LNCaP clone FGC (cell line): ENCODE measurements around the gene ELFN2.

ENCODE experiments used
- DNase-seq: peaks from one replicate; pipeline ENCODE4 v3.0.0-alpha.2; 2011; ENCODE audit warnings: low read depth
- H3K4me3 ChIP-seq: 2 replicates; pipeline ENCODE4 v1.5.1; 2011; ENCODE audit warnings: mild to moderate bottlenecking, low read depth, low read length, control low read depth
- TF ChIP-seq, protein P1 (sequence below): IDR thresholded peaks from 2 replicates; pipeline ENCODE4 v1.5.1; 2012; ENCODE audit warnings: mild to moderate bottlenecking; ENCODE audit not compliant: control insufficient read depth, insufficient read depth; ENCODE audit errors: extremely low read depth

The ELFN2 gene

DNA sequence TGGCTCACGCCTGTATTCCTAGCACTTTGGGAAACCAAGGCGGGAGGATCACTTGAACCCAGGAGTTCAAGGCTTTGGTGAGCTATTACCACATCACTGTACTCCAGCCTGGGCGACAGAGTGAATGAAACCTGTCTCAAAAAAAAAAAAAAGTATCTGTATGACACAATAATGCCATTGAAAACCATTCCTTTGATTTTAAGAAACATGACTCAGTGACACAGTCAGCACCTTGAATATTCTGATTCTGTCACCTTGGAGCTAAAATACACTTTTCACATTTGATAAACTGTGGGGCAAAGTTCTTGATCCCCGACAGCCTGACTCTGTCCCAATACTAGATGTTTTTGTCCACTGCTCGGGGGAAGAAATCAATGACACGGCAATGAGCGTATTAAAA lies 16.7 kb upstream of the ELFN2 start:
- H3K4me3 ChIP-seq: no peak overlapping the region
- DNase-seq: no peak
- TF ChIP-seq, protein P1, sequence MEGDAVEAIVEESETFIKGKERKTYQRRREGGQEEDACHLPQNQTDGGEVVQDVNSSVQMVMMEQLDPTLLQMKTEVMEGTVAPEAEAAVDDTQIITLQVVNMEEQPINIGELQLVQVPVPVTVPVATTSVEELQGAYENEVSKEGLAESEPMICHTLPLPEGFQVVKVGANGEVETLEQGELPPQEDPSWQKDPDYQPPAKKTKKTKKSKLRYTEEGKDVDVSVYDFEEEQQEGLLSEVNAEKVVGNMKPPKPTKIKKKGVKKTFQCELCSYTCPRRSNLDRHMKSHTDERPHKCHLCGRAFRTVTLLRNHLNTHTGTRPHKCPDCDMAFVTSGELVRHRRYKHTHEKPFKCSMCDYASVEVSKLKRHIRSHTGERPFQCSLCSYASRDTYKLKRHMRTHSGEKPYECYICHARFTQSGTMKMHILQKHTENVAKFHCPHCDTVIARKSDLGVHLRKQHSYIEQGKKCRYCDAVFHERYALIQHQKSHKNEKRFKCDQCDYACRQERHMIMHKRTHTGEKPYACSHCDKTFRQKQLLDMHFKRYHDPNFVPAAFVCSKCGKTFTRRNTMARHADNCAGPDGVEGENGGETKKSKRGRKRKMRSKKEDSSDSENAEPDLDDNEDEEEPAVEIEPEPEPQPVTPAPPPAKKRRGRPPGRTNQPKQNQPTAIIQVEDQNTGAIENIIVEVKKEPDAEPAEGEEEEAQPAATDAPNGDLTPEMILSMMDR: no peak

DNA sequence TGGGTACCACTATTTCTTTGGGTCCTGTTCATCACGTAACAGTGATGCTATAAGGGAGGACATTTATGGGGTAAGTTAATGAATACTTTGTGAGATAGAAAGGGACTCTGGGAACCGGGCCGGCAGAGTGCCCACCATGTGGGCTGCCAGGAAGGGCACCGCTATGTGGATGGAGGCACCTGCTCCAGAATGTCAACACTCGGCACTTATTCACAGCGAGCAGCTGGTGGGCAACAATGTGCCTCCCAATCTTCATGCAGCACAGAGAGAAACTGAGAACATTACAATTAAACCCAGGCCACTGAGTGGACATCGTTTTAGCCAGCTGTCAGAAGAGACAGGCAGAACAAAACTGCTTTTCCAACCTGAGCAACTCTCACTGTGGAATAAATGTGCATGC lies 15.8 kb upstream of the ELFN2 start:
- TF ChIP-seq, protein P1: no peak
- no peak overlapping the region for H3K4me3 ChIP-seq
- DNase-seq: no peak

DNA sequence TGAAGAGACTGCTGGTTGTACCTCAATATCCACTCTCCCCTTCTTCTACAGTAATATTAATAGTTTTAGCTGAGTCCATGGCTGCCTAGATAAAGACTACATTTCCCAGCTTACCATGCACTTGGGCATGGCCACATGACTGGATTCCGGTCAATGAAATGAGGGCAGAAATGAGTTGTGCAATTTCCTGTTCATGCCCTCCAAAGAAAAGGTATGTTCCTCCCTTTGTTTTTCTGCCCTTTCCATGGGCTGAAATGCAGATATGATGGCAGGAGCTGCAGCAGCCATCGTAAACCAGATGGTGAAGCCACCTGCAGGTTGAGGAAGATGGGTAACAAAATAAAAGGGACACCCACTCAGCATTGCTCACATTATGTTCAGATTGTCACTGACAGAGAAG lies 15.3 kb upstream of the ELFN2 start:
- no peak overlapping the region for H3K4me3 ChIP-seq
- DNase-seq: no peak
- TF ChIP-seq, protein P1: no peak

- TF ChIP-seq, protein P1: no peak
- no peak for DNase-seq
- H3K4me3 ChIP-seq: no peak overlapping the region
Measured at GRCh38 chr22:37442135-37442534, 14.9 kb upstream of the ELFN2 start.

- TF ChIP-seq, protein P1: no peak
- no peak for DNase-seq
- H3K4me3 ChIP-seq: no peak overlapping the region
Measured at GRCh38 chr22:37440875-37441274, 13.6 kb upstream of the ELFN2 start.

DNA sequence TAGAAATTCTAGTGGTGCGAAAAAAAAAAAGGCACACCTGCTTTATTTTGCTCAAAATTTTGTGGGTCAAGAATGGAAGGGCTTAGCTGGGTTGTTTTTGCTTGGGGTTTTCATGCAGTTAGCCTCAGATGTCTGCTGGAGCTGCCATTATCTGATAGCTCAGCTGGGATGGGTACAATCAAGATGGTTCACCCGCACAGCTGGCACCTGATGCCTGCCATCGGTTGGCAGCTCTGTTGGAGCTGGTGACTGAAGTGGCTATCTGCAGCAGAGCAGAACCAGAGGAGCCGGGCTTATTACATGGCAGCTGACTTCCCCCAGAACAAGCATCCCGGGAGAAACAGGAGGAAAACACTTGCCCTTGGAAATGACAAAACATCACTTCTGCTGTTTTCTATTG lies 12.1 kb upstream of the ELFN2 start:
- TF ChIP-seq, protein P1: no peak
- DNase-seq: no peak
- no peak overlapping the region for H3K4me3 ChIP-seq

DNA sequence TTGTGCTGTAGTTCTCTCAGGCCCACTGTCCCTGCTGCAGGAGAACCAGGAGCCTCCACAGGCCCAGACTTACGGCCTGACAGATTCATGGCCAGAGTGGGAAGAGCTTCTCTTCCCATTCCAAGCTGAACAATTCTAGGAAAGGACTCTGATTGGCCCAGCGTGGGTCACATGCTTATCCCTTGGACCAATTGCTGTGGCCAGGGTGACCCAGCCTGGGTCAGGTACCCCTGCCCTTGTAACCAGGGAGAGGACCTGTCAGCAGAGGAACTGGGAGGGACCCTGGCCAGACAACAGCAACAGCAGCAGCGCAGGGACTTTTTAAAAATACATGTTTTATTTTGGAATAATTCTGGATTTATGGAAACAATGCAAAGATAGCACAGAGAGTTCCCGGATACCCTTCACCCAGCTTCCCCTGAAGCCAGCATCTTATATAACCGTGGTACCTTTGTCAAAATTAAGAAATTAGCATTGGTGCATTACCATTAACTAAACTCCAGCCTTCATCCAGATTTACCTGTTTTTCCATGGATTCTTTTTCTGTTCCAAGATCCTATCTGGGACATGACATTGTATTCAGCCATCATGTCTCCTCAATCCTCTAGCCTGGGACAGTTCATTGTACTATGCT lies 8.8 kb upstream of the ELFN2 start:
- DNase-seq: no peak
- H3K4me3 ChIP-seq: no peak overlapping the region
- TF ChIP-seq, protein P1: no peak
